Activated T-cell treated with anti-CD3 and anti-CD28 coated beads for 48 hours (primary cell): ENCODE measurements around the gene BLNK.
"Not testable (repeated sequence)": the region's sequence is repeated elsewhere in the genome, so short reads cannot be mapped to it uniquely, and the experiment has no call there.

ENCODE experiments used
- DNase-seq: peaks from one replicate; pipeline ENCODE4 v3.0.0-alpha.2; 2020; ENCODE audit warnings: low read depth

BLNK gene

GRCh38 chr10:96225119-96225518 lies 46.2 kb downstream of the BLNK start:
- DNase-seq = no peak

GRCh38 chr10:96222908-96223307 lies 48.5 kb downstream of the BLNK start:
- DNase-seq = no peak

DNA sequence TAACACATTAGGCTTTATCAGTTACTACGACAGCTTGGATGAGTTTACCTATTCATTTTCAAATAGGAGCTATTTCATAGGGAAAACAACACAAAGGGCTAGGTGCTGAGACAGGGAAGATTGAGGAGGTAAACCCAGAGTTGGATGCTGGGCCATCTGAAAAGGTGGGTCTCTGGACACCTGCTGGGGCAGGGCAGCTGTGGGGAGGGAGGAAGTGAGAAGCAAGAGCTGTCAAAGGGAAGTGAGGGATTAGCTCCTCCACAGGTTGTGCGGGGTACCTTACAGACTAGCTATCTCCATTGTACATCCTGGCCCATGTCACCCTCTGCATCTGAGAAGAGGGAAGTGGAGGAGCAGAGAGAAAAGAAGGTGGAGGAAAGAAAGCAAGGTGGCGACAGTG lies 48.9 kb downstream of the BLNK start:
- no peak for DNase-seq

DNA sequence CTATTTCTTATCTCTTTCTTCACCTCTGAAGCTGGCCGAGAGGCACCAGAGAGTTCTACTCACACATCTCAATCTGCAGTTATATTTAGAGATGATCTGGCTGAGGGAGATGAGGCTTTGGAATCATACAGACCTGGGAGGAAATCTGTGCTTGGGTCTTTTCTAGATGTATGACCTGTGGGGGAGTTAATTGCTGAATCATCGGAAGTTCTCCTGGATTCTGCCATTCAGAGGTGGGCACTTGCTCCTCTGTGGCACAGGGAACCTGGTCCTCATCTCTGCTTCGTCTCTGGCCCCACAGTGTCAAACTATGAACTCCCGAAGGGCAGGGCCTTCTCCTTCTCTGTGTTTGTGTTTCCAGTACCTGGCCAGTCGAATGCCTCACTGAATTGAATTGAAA lies 52.5 kb downstream of the BLNK start:
- no peak for DNase-seq

GRCh38 chr10:96217711-96218110 lies 53.7 kb downstream of the BLNK start:
- no peak for DNase-seq

GRCh38 chr10:96216775-96217174 lies 54.6 kb downstream of the BLNK start:
- DNase-seq = no peak

DNA sequence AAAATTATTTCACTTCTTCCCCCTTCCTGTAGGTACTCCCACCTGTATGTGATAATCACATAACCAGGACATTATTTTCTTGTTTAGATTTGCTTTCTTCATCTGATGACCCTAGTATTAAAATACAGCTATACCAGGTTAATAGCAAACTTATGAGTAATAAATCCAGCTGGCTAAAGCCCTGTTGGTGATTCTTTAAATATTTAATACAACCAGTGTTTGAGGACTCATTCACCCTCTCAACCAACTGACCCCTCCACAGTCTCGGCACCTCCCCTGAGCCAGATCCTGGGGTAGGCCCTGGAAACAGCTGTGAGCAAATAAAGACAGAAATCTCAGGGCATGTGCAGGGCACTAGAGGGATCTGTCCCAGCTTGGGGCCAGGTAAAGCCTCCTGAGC lies 58.5 kb downstream of the BLNK start:
- no peak for DNase-seq

DNA sequence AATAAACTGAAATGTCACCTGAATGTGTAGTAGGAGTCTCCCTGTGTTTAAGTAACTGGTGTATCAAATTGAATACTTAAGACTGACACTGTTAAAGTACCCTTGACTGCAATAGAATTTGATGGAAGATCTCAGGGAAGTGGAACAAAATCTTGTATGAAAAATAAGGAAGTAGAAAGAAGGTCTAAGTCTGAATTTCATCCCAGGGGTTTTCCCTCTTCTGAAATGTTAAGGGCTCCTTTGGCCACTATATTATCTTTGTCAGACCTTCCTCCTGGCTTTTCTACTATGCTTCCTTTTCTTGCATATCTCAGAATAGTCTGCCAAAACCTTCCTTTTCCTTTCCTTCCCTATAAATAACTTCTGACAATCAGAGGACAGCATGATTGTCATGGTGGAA lies 59.6 kb downstream of the BLNK start:
- no peak for DNase-seq

DNA sequence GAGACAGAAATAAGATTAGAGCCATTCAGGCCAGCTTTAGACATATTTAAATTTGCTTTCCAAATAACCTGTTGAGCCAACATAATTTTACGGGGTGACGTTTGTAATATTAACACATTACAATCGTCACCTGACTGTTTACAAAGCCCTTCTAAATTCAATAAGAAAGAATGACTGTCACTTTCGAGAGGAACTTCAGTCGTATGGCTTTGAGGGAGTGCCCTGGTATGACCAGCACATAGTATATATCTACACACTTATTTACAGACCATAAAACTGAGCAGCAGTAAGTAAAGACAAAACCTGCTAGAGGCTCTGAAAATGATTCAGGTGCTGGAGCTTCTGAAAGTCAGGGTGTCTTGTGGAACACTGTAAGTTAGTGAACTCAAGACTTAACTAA lies 62.4 kb downstream of the BLNK start:
- DNase-seq = no peak

GRCh38 chr10:96208271-96208670 lies 63.1 kb downstream of the BLNK start:
- DNase-seq = no peak

GRCh38 chr10:96205580-96205979 lies 65.8 kb downstream of the BLNK start:
- no peak for DNase-seq

- no peak for DNase-seq
Measured at GRCh38 chr10:96201525-96201924, 69.8 kb downstream of the BLNK start.

- not testable (repeated sequence) for DNase-seq
Measured at GRCh38 chr10:96189505-96189904, 81.9 kb downstream of the BLNK start.

- DNase-seq = no peak
Measured at GRCh38 chr10:96188916-96189315, 82.5 kb downstream of the BLNK start.

DNA sequence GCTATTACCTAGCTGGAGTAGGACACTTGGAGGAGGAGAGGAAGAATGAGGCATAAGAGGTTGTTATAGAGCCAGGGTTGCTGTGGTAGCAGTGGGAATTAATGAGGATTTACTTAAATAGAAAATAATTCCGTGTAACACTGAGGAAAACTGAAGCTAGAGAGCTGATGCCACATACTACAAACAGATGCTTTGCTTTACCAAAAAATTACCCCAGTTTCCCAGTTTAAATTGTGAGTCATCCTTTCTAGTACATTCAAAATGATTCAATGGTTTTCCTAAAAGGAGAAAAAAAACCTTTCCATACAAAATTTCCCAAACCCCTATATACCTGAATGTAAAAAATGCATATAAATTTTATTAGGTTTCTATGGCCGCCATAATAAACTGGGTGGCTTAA lies 82.9 kb downstream of the BLNK start:
- no peak for DNase-seq

GRCh38 chr10:96176985-96177384 lies 94.4 kb downstream of the BLNK start:
- no peak for DNase-seq

DNA sequence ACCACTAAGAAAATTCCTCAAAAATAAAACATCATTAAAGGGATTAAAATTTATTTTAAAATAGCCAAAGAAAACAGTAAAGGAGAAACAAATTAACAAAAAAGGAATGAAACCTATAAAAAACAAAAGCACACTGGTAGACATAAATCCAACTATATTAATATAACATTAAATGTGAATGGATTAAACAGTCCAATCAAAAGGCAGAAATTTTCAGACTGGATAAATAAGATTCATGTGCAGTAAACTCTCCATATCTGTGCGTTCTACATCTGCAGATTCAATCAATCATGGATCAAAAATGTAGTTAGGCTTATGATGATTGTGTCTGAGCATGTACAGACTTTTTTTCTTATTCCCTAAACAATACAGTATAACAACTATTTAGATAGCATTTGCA lies 98.7 kb downstream of the BLNK start:
- DNase-seq = no peak

DNA sequence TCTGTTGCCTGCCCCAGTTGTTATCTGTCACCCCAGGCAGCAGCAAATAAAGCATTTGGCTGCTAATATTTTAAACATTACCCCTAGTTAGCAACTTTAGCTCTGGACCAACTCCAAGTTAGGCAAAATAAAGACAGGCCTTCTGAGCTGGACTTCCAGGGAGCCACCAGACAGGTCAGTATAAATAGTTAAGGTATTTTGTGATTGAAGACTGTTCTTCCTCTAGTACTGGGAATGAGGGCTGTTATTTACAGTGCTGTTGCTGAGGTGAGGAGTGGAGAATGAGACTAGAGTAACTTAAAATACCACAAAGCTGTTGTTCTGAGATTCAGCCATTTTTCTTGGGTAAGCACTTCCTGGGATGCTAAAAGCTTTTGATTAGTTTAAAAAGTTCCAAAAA lies 101.1 kb downstream of the BLNK start:
- DNase-seq = no peak

DNA sequence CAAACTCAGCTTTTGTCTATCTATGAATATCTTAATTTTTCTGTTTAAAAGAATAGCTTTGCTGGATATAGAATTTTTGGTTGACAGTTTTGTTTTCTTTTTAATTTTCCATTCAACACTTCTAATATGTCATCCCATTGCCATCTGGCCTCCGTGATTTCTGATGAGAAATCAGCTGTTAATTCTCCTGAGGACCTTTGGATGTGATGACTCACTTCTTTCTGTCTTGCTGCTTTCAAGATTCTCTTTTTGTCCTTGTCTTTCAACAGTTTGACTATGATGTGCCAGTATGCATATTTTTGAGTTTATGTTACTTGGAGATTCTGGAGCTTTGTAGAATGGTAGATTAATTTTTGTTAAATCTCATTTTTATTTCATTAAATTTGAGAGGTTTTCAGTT lies 102.8 kb downstream of the BLNK start:
- no peak for DNase-seq

GRCh38 chr10:96165726-96166125 lies 105.6 kb downstream of the BLNK start:
- DNase-seq = no peak

GRCh38 chr10:96153070-96153469 lies 118.3 kb downstream of the BLNK start:
- DNase-seq = no peak

- no peak for DNase-seq
Measured at GRCh38 chr10:96152437-96152836, 118.9 kb downstream of the BLNK start.
